SK-MEL-5 (cell line): ENCODE measurements around the gene AAMDC. TPM values are rescaled to one million over a fixed set of nuclear protein-coding genes. Genes with fewer than 3 reads are reported as not detected.
"Not testable (repeated sequence)": the region's sequence is repeated elsewhere in the genome, so short reads cannot be mapped to it uniquely, and the experiment has no call there.

Source experiments
- DNase-seq: peaks from one replicate; pipeline ENCODE4 v3.0.0-alpha.2; 2016; ENCODE audit warnings: low read depth, low spot score
- in situ Hi-C: cut with HindIII; loops from 2 replicates; pipeline ENCODE4 v1.10.0; 2016; ENCODE audit warnings: low sequenced_read_pairs, high pct_unique_total_duplicates, low pct_unique_long_range_greater_than_20kb
- total RNA-seq: library from RNA; depleted of rRNA; stranded (reverse); fragments of >200 nt; shearing (Covaris generic); gene quantifications from 2 replicates; pipeline ENCODE4 v1.2.3, GENCODE V29; 2014

The AAMDC gene
- total RNA-seq, 1 experiment from 2014 or later = 7.3 TPM

- DNase-seq = no peak
- in situ Hi-C loops = no loop called here
Observed at GRCh38 chr11:77814848-77815247, 6.1 kb upstream of the AAMDC start.

- no peak for DNase-seq
- in situ Hi-C loops = no loop called here
Observed at GRCh38 chr11:77815459-77815858, 5.5 kb upstream of the AAMDC start.

GRCh38 chr11:77819411-77819920 is 1.5 kb upstream of the AAMDC start:
- peak; percentile 75 for DNase-seq
- in situ Hi-C loops = no loop called here

- DNase-seq = peak; percentile 29
- in situ Hi-C loops = no loop called here
Observed at GRCh38 chr11:77819921-77820564, 901 bp upstream of the AAMDC start.

- DNase-seq = peak; percentile 1
- in situ Hi-C loops = no loop called here
Observed at GRCh38 chr11:77821349-77821851, 456 bp downstream of the AAMDC start.

GRCh38 chr11:77822126-77822525 is 1.2 kb downstream of the AAMDC start:
- in situ Hi-C loops = not testable (repeated sequence)

GRCh38 chr11:77823775-77824174 is 2.8 kb downstream of the AAMDC start:
- no peak for DNase-seq
- in situ Hi-C loops = no loop called here

More at GRCh38 chr11:77822126-77822525, 1.2 kb downstream of the AAMDC start:
- not testable (repeated sequence) for DNase-seq

GRCh38 chr11:77828926-77829325 is 8.0 kb downstream of the AAMDC start:
- in situ Hi-C loops = no loop called here
- DNase-seq = no peak

- DNase-seq = no peak
- in situ Hi-C loops = no loop called here
Observed at GRCh38 chr11:77833302-77833701, 12.4 kb downstream of the AAMDC start.

- DNase-seq = no peak
Observed at GRCh38 chr11:77842441-77843121, 21.6 kb downstream of the AAMDC start.

GRCh38 chr11:77843700-77844099 is 22.8 kb downstream of the AAMDC start:
- in situ Hi-C loops, DNase-seq: not testable (repeated sequence)

More at GRCh38 chr11:77842441-77843121, 21.6 kb downstream of the AAMDC start:
- in situ Hi-C loops = no loop called here

- in situ Hi-C loops = no loop called here
- DNase-seq = no peak
Observed at GRCh38 chr11:77851503-77851902, 30.6 kb downstream of the AAMDC start.

- no peak for DNase-seq
- in situ Hi-C loops = no loop called here
Observed at GRCh38 chr11:77854838-77855237, 33.9 kb downstream of the AAMDC start.

- in situ Hi-C loops, DNase-seq: not testable (repeated sequence)
Observed at GRCh38 chr11:77857906-77858457, 37.0 kb downstream of the AAMDC start.

- in situ Hi-C loops, DNase-seq: not testable (repeated sequence)
Observed at GRCh38 chr11:77861444-77861843, 40.5 kb downstream of the AAMDC start.

- no peak for DNase-seq
- in situ Hi-C loops = no loop called here
Observed at GRCh38 chr11:77865805-77866204, 44.9 kb downstream of the AAMDC start.

- no peak for DNase-seq
- in situ Hi-C loops = no loop called here
Observed at GRCh38 chr11:77866336-77866735, 45.4 kb downstream of the AAMDC start.

GRCh38 chr11:77868744-77869143 is 47.8 kb downstream of the AAMDC start:
- no peak for DNase-seq
- in situ Hi-C loops = no loop called here
